Muscle layer of duodenum (tissue), 2 donors: ENCODE measurements around the gene TEAD1.

Experiments
- H3K27ac ChIP-seq: one replicate; pipeline ENCODE4 v1.7.0; 2013; ENCODE audit warnings: mild to moderate bottlenecking, low read length
- H3K27me3 ChIP-seq: one replicate; pipeline ENCODE4 v1.7.0; 2013; ENCODE audit warnings: low read depth, mild to moderate bottlenecking, control low read depth, low read length
- H3K36me3 ChIP-seq, 2 donors: one replicate each; pipeline ENCODE4 v1.7.0; 2013; ENCODE audit warnings: low read length in 2 of 2, control low read depth in 1 of 2, mild to moderate bottlenecking in 1 of 2; ENCODE audit not compliant: insufficient read depth in 2 of 2, control insufficient read depth in 1 of 2
- H3K4me1 ChIP-seq, 2 donors: one replicate each; pipeline ENCODE4 v1.7.0; 2013; ENCODE audit warnings: low read length in 2 of 2, mild to moderate bottlenecking in 2 of 2, control low read depth in 1 of 2, moderate library complexity in 1 of 2; ENCODE audit not compliant: insufficient read depth in 2 of 2, control insufficient read depth in 1 of 2
- H3K4me3 ChIP-seq, 2 donors: one replicate each; pipeline ENCODE4 v1.7.0; 2013; ENCODE audit warnings: low read length in 2 of 2, low read depth in 1 of 2, mild to moderate bottlenecking in 1 of 2
- H3K9me3 ChIP-seq, 2 donors: one replicate each; pipeline ENCODE4 v1.7.0; 2013; ENCODE audit warnings: low read length in 2 of 2, control low read depth in 1 of 2, mild to moderate bottlenecking in 1 of 2; ENCODE audit not compliant: control insufficient read depth in 1 of 2
- donor health status: healthy.

The TEAD1 gene

DNA sequence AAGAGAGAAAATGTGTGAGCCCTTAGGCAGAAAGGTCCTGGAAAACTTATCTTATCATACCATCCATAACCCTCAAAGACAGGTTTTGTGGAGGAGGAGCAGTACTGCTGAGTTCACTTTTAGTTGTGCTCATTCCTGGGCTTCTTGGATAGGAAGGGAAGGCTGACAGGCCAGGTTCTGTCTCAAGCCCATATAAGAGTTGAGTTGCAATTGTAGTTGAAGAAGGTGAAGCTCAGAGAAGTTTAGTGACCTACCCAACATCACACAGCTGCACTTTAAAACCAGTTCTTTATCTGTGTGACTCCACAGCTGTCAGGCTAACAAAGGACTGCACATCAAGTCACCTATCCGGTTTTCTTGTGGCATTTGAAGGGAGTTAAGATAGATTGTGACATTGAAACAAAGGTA, 13.0 kb downstream of the TEAD1 start:
- H3K9me3 ChIP-seq, result no peaks in the 10 kb centered on the region
- H3K27me3 ChIP-seq, result no peaks in the 10 kb centered on the region
- H3K4me3 ChIP-seq, result no peak overlapping the region
- no peak overlapping the region for H3K27ac ChIP-seq
- peaks cover 14 to 25% of the 10 kb centered on the region in 2 donors for H3K4me1 ChIP-seq
- no peaks in the 10 kb centered on the region for H3K36me3 ChIP-seq

DNA sequence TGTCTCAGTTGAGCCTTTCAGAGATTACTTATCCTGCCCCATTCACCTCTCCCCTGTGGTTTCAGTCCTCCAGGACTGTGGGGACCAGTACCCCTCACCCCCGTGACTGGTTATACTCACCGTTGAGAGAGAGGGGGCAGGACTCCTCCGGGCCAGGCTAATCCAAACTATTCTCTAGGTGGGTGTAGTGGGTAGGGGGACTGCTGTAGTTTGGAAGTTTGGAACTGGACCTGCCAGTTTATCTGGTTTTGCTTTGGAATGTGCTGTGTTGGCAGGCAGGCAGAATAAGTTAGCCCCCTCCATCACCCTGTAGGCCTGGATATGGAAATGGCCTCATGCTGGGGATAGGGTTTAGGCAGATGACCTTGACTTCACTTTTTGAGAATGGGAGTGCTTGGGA, 13.5 kb downstream of the TEAD1 start:
- peaks cover under 1% of the 10 kb centered on the region for H3K27me3 ChIP-seq
- no peak overlapping the region for H3K4me3 ChIP-seq
- H3K36me3 ChIP-seq, result no peaks in the 10 kb centered on the region
- H3K9me3 ChIP-seq, result no peaks in the 10 kb centered on the region
- no peak overlapping the region for H3K27ac ChIP-seq
- peaks cover 16 to 28% of the 10 kb centered on the region in 2 donors for H3K4me1 ChIP-seq

DNA sequence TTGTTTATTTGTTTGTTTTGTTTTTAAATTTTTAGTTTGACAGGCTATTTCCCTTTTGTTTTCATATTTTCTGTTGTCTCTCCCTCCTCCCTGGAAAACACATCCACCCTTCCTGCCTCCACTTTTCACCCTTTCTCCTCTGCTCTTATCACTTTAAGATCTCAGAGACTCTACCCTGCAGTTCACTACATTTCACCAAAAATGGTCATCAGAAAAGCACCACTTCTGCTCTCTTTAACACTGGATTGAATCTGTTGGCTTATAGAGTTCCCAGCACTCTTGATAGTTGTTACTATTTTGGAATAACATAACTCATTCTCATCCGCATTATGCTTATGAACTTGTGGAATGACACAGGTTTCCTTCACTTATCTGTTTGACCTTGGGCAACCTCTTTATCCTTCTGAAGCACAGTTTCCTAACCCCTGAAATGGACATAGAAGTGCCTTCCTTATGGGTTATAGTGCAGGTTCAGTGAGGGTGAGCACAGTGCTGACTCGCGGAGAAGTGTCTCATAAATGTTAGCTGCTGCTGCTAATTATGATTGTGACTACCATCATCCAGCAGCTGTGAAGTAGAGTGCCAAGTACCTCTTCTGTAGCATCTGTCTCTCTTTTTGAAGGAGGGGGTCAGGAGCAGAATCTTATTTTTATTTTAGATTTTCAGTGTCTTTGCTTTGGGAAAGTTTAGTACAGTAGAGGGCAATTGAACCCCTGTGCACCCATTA, 15.0 kb downstream of the TEAD1 start:
- Histone ChIP-seq H3K36me3 (no peaks in the 10 kb centered on the region), H3K27ac (no peak overlapping the region), H3K27me3 (peaks cover 6% of the 10 kb centered on the region), H3K4me1 (peaks cover 24 to 36% of the 10 kb centered on the region in 2 donors), H3K9me3 (no peaks in the 10 kb centered on the region), H3K4me3 (no peak overlapping the region)

DNA sequence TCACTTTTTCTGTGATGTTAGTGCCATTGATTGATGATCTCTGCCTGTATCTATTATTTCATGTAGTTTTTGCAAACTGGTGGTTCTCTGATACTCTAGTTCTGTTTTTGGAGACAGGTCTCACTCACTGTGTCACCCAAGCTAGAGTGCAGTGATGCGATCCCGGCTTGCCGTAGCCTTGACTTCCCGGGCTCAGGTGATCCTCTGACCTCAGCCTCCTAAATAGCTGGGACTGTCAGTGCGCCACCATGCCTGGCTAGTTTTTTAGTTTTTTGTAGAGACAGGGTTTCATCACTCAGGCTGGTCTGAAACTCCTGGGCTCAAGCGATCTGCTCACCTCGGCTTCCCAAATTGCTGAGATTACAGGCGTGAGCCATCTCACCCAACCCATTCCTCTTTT, 16.4 kb downstream of the TEAD1 start:
- Histone ChIP-seq H3K36me3 (no peaks in the 10 kb centered on the region), H3K4me3 (no peak overlapping the region), H3K27me3 (peaks cover 6% of the 10 kb centered on the region), H3K9me3 (no peaks in the 10 kb centered on the region), H3K27ac (no peak overlapping the region), H3K4me1 (peaks cover 36 to 40% of the 10 kb centered on the region in 2 donors)

DNA sequence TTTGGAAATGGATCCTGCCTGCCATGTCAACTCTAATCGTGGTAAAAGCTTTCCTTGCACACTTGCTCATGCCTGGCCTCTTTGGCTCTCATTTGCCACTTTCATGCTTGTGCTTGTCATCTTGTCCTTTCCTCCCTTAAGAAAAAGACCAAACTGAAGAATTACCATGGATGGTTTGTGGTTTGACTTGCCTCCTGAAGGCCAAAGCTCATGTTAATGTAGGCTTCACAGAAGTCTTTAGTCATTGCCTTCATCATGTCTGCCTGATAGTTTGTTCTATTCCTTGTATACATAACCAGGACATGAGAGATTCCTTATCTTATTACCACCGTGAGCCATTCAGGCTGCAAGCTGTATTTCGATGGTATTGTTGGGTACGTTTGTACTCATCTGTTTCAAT, 17.3 kb downstream of the TEAD1 start:
- Histone ChIP-seq H3K27ac (peak overlapping the region; percentile 41), H3K4me3 (no peak overlapping the region), H3K9me3 (no peaks in the 10 kb centered on the region), H3K4me1 (peaks cover 34 to 40% of the 10 kb centered on the region in 2 donors), H3K36me3 (no peaks in the 10 kb centered on the region), H3K27me3 (peaks cover 6% of the 10 kb centered on the region)

DNA sequence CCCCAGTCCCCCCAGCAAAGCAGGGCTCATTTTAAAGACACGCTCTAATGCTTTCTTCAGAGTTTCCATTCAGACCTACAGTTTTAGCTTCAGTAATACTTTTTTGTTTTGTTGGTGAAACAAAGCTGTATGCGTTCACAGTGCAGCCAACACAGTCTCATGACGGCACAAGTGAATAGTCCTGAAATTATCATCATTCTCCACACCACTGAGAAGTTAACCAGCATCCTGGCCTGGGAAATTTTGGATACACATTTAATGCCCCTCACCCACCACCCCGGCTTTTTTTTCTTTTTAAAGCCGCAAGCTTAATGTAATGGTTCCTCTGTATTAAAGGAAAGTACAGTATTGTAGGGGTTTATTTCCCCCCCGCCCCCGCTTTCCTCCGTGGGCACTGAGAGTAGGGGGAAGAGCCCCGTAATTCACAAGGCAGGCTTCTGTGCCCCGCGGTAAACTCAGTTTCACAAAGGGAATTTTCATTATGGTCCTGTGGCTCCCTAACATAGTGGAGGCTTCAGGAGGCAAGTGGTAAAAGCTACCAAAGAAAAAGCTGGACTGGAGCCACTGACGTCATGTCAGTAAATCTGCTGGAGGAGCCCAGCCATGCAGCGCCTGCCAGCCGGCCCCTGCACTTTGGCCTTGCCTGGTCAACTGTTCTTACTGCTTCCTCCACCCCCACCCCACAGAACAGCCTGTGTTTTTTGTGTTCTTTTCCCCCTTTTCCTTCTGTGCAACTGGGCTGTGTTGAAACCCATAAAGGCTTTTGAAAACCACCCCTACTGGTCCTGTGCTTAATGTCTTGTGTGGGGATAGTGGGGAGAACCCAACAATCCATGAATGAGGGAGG, 18.2 kb downstream of the TEAD1 start:
- Histone ChIP-seq H3K9me3 (no peaks in the 10 kb centered on the region), H3K27me3 (peaks cover 6% of the 10 kb centered on the region), H3K4me1 (peaks cover 30 to 40% of the 10 kb centered on the region in 2 donors), H3K4me3 (peak overlapping the region in 1 of 2 donors; percentile 13), H3K36me3 (no peaks in the 10 kb centered on the region), H3K27ac (peak overlapping the region; percentile 91)

DNA sequence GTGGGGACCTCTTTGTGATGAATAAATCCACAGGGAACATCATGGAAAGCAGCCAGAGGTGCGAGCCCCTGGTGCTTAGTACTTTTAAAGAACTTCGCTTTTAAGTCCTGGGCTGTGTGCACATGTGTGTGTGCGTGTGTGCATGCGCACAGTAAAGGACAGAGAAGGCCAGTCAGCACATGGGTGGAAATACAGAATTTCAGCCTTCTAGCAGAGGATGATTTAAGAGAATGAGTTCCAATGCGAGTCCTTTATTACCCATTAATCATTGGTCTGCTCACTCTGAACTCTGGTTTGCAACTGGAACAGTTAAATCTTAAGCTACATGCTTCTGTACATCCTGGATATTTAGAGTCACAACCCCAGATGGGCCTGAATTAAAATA, 18.9 kb downstream of the TEAD1 start:
- Histone ChIP-seq H3K27ac (peak overlapping the region; percentile 91), H3K4me1 (peaks cover 30 to 40% of the 10 kb centered on the region in 2 donors), H3K36me3 (no peaks in the 10 kb centered on the region), H3K9me3 (no peaks in the 10 kb centered on the region), H3K4me3 (peak overlapping the region in 1 of 2 donors; percentile 13), H3K27me3 (peaks cover 6% of the 10 kb centered on the region)

DNA sequence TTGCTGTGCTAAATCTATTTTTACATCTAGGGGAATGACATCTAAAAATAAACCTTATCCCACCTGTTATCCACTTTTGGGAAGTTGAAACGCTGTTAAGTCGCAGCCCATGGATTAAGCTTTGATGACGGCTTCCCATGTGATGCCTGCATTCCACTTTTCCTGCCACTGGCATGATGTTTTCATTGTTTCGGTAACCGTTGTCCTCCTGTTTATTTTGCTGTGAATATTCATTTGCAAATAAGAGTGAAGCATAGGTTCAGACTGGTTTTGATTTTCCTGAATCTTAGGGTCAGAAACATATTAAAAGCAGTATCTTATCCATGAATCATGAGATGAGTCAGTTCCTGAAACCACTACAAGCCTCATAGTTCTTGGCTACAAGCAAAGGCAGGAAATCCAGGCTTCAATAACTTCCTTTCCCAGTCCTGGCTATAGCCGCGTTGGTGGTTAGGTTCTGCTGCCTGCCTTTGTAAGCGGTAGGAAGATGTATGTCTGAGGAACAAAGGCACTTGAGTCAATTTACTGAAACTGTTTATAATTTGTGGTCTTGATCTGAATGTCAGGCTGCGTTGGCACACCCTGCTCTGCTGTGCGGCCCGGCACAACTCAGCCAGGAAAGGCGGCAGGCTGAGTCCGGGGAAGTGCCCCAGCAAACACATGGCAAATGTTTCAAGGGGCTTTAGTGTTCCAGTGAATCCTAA, 19.4 kb downstream of the TEAD1 start:
- Histone ChIP-seq H3K27me3 (peaks cover 6% of the 10 kb centered on the region), H3K27ac (peak overlapping the region; percentile 91), H3K36me3 (no peaks in the 10 kb centered on the region), H3K4me1 (peaks cover 30 to 38% of the 10 kb centered on the region in 2 donors), H3K4me3 (peak overlapping the region in 1 of 2 donors; percentile 13), H3K9me3 (no peaks in the 10 kb centered on the region)

DNA sequence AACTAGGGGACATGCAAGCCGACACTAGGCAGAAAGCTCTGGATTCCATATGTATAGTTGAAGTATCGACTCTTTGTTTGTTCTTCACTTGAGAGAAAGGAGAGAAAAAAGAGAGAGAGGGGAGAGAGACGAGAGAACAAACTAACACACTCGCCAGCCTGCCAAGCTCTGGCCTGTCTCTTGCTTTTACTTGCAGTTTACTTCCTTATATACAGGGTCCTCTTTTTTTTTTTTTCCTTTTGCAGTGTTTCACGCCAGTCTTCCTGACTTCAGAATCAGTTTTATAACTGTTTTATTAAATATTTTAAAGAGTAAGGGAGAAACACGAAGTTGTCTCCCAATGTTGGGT, 19.9 kb downstream of the TEAD1 start:
- no peaks in the 10 kb centered on the region for H3K9me3 ChIP-seq
- peaks cover 6% of the 10 kb centered on the region for H3K27me3 ChIP-seq
- H3K4me3 ChIP-seq, result peak overlapping the region in 1 of 2 donors; percentile 13
- H3K27ac ChIP-seq, result peak overlapping the region; percentile 91
- H3K36me3 ChIP-seq, result no peaks in the 10 kb centered on the region
- H3K4me1 ChIP-seq, result peaks cover 30 to 32% of the 10 kb centered on the region in 2 donors

DNA sequence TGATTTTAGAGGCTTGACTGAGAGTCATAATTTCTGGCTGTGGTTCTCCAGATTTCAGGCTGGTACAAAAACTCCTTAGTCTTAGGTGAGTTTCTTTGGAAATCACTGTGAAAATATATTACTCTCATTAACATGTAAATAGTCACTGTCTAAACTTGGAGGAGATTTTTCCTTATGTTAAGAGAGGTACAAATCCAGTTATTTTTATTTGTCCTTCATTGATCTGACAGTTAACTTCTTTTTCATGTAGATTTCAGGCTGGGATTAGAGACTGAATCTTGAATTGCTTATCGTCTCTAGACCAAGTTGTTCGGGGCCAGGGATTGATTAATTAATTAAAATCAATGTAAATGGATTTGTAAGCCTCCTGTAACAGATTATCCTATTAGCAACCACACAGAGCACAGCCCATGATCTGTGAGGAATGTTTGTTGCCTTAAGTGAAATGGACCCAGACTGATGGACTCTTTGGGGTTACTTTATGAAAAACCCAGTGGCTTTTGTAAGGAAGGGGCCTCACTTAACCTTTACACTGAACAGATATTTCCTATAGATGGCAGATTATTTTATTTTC, 21.1 kb downstream of the TEAD1 start:
- Histone ChIP-seq H3K36me3 (no peaks in the 10 kb centered on the region), H3K4me3 (no peak overlapping the region), H3K27me3 (peaks cover 6% of the 10 kb centered on the region), H3K27ac (peak overlapping the region; percentile 91), H3K9me3 (no peaks in the 10 kb centered on the region), H3K4me1 (peaks cover 26 to 30% of the 10 kb centered on the region in 2 donors)

DNA sequence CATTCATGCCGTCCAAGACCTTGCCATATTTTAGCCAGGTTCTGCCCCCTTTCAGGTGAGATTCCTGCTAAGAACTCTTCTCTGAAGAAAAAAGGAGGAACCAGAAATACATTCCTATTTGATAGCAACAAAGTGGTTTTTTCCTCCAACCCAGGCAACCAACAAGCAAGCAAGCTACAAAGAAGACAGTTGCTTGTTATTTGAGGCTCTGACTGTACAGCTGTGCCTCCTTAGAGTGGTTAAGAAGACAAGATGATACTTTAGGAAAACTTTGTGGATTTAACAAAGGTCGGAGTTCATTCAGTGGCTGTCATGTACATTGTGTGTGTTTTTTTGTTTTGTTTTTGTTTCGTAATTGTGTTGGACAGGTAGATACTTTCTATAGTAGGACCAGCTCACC, 21.7 kb downstream of the TEAD1 start:
- Histone ChIP-seq H3K4me3 (no peak overlapping the region), H3K27ac (peak overlapping the region; percentile 91), H3K9me3 (no peaks in the 10 kb centered on the region), H3K27me3 (peaks cover 6% of the 10 kb centered on the region), H3K4me1 (peaks cover 30% of the 10 kb centered on the region in 2 donors), H3K36me3 (no peaks in the 10 kb centered on the region)
